Lower leg skin (tissue), 3 donors: ENCODE measurements around the gene CNIH2.

ENCODE experiments used
- CTCF ChIP-seq, 3 donors: fragments of 450-650 bp; IDR thresholded peaks; one replicate each; pipeline ENCODE4 v1.5.1; 2016; ENCODE audit warnings: antibody characterized with exemption in 3 of 3, mild to moderate bottlenecking in 3 of 3, moderate library complexity in 2 of 3
- POLR2A ChIP-seq, 2 donors: fragments of 450-650 bp; IDR thresholded peaks; one replicate each; pipeline ENCODE4 v1.6.1; 2016 to 2017; ENCODE audit warnings: antibody characterized with exemption in 2 of 2, mild to moderate bottlenecking in 1 of 2, moderate library complexity in 1 of 2

- no peak for TF ChIP-seq CTCF (IDR thresholded peaks at IDR 0.05)
- TF ChIP-seq POLR2A (IDR thresholded peaks at IDR 0.05): no peak
These were observed 36.9 kb downstream of the CNIH2 start for GRCh38 chr11:66314561-66315497.
